SK-N-MC (cell line): ENCODE measurements around the gene F11R.
"Not testable (repeated sequence)": the region's sequence is repeated elsewhere in the genome, so short reads cannot be mapped to it uniquely, and the experiment has no call there.

Experiments used
- EZH2 ChIP-seq: fragments of 200-600 bp; sonication (generic); IDR thresholded peaks from one replicate; pipeline ENCODE4 v1.6.1; 2017; ENCODE audit warnings: antibody characterized with exemption
- POLR2AphosphoS5 ChIP-seq: IDR thresholded peaks from 2 replicates; pipeline ENCODE4 v1.6.1; 2012; ENCODE audit warnings: mild to moderate bottlenecking, low read depth, low read length, borderline replicate concordance

DNA sequence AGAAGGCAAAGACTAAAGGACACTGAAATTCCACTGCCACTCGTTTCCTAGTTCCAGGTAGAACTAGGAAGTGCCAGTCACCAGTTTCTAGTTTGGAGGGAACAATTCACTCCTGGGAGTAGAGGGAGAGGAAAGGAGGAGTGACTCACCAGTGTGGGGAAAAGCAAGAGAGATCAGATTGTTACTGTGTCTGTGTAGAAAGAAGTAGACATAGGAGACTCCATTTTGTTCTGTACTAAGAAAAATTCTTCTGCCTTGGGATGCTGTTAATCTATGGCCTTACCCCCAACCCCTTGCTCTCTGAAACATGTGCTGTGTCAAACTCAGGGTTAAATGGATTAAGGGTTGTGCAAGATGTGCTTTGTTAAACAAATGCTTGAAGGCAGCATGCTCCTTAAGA lies 4.3 kb downstream of the F11R start:
- TF ChIP-seq POLR2AphosphoS5, EZH2: not testable (repeated sequence)
